ENCODE measurements around the gene STEAP1B. TPM values are rescaled to one million over a fixed set of nuclear protein-coding genes. Genes with fewer than 3 reads are reported as not detected.

Gene STEAP1B
- total RNA-seq, 1 experiment from 2014 or later = 0.27 TPM

DNA sequence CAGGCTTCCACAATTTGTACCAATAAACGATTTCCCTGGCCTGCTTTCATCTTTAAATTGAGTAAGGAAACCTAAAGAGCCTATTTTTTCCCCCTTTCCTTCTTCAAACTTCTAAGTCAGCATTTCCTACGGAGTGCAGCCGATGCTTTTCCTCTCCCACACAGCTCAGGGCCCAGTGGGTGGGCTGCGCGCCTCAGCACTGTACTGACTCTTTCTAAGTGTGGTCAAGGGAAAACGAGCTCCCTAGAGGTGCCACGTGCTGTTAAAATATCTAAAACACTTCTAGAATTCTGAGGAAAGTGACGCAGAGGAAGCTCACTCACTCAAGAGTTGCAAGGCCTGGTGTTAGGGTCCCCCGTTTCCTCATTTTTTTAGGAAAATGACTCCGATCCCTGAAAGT lies 29.0 kb downstream of the STEAP1B start:
- Histone ChIP-seq H3K79me2 (ENCODE audit: insufficient read depth, low read length) (no peaks in the 10 kb centered on the region), H3K9me3 (ENCODE audit: control insufficient read depth in 1 of 2, insufficient read depth in 1 of 2, low read depth in 1 of 2, low read length in 2 of 2) (no peaks in the 10 kb centered on the region), H3K4me2 (ENCODE audit: low read length) (no peak overlapping the region), H3K27ac (ENCODE audit: low read depth, low read length) (no peak overlapping the region), H3K9ac (ENCODE audit: low read length) (no peak overlapping the region), H4K20me1 (ENCODE audit: insufficient read depth) (no peaks in the 10 kb centered on the region), H3K4me1 (ENCODE audit: control insufficient read depth in 1 of 2, insufficient read depth in 2 of 2, low read length in 2 of 2) (no peaks in the 10 kb centered on the region), H3K36me3 (ENCODE audit: control insufficient read depth in 1 of 2, insufficient read depth in 2 of 2, low read length in 2 of 2) (no peaks in the 10 kb centered on the region), H3K27me3 (ENCODE audit: insufficient read depth, low read length) (no peaks in the 10 kb centered on the region), H3K4me3 (replicated peaks in 1 of 2; ENCODE audit: low read depth in 1 of 2, low read length in 2 of 2) (no peak overlapping the region), H2AFZ (ENCODE audit: low read depth, low read length, poor library complexity, severe bottlenecking) (no peak overlapping the region), H3K9me2 (ENCODE audit: insufficient read depth) (no peaks in the 10 kb centered on the region)
- ATAC-seq (no peak), DNase-seq (ENCODE audit: low read depth, low spot score) (no peak)
- POLR2A ChIA-PET = no interaction called here
- intact Hi-C loops (cut with micrococcal nuclease) = no loop called here
- TF ChIP-seq EGR1 (IDR thresholded peaks at IDR 0.05; ENCODE audit: low read depth) (no peak), SIN3A (IDR thresholded peaks at IDR 0.05; ENCODE audit: low read depth) (no peak), ELF1 (IDR thresholded peaks at IDR 0.05; ENCODE audit: borderline replicate concordance, low read depth) (no peak), CEBPB (IDR thresholded peaks at IDR 0.05; ENCODE audit: low read depth) (no peak), SP1 (IDR thresholded peaks at IDR 0.05; ENCODE audit: low read depth) (no peak), ZBTB33 (IDR thresholded peaks at IDR 0.05; ENCODE audit: extremely low read depth, insufficient replicate concordance, low read length) (no peak), YY1 (IDR thresholded peaks at IDR 0.05; ENCODE audit: extremely low read depth, insufficient replicate concordance, low read depth, low read length) (no peak), EZH2phosphoT487 (IDR thresholded peaks at IDR 0.05; ENCODE audit: borderline replicate concordance) (no peak), TCF7L2 (IDR thresholded peaks at IDR 0.05; ENCODE audit: borderline replicate concordance, extremely low read depth, insufficient read depth, insufficient read length) (no peak), RAD21 (IDR thresholded peaks at IDR 0.05; ENCODE audit: low read depth) (no peak), CBX3 (IDR thresholded peaks at IDR 0.05; ENCODE audit: low read depth) (no peak), POLR2AphosphoS5 (IDR thresholded peaks at IDR 0.05; ENCODE audit: low read depth, low read length) (no peak), ZNF274 (IDR thresholded peaks at IDR 0.05; ENCODE audit: low read depth, low read length) (no peak), SRF (IDR thresholded peaks at IDR 0.05; ENCODE audit: low read depth) (no peak), EZH2 (IDR thresholded peaks at IDR 0.05) (no peak), JUND (IDR thresholded peaks at IDR 0.05) (no peak), POLR2A (IDR thresholded peaks at IDR 0.05; ENCODE audit: borderline replicate concordance, extremely low read depth, insufficient read depth, insufficient read length) (no peak)
- TF ChIP-seq, protein P1, sequence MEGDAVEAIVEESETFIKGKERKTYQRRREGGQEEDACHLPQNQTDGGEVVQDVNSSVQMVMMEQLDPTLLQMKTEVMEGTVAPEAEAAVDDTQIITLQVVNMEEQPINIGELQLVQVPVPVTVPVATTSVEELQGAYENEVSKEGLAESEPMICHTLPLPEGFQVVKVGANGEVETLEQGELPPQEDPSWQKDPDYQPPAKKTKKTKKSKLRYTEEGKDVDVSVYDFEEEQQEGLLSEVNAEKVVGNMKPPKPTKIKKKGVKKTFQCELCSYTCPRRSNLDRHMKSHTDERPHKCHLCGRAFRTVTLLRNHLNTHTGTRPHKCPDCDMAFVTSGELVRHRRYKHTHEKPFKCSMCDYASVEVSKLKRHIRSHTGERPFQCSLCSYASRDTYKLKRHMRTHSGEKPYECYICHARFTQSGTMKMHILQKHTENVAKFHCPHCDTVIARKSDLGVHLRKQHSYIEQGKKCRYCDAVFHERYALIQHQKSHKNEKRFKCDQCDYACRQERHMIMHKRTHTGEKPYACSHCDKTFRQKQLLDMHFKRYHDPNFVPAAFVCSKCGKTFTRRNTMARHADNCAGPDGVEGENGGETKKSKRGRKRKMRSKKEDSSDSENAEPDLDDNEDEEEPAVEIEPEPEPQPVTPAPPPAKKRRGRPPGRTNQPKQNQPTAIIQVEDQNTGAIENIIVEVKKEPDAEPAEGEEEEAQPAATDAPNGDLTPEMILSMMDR (IDR thresholded peaks at IDR 0.05 in 2 of 3, conservative IDR thresholded peaks at IDR 0.05 in 1 of 3; ENCODE audit: borderline replicate concordance in 1 of 3, insufficient read depth in 1 of 3, low read depth in 2 of 3, low read length in 2 of 3) = no peak
- TF ChIP-seq, protein P2, sequence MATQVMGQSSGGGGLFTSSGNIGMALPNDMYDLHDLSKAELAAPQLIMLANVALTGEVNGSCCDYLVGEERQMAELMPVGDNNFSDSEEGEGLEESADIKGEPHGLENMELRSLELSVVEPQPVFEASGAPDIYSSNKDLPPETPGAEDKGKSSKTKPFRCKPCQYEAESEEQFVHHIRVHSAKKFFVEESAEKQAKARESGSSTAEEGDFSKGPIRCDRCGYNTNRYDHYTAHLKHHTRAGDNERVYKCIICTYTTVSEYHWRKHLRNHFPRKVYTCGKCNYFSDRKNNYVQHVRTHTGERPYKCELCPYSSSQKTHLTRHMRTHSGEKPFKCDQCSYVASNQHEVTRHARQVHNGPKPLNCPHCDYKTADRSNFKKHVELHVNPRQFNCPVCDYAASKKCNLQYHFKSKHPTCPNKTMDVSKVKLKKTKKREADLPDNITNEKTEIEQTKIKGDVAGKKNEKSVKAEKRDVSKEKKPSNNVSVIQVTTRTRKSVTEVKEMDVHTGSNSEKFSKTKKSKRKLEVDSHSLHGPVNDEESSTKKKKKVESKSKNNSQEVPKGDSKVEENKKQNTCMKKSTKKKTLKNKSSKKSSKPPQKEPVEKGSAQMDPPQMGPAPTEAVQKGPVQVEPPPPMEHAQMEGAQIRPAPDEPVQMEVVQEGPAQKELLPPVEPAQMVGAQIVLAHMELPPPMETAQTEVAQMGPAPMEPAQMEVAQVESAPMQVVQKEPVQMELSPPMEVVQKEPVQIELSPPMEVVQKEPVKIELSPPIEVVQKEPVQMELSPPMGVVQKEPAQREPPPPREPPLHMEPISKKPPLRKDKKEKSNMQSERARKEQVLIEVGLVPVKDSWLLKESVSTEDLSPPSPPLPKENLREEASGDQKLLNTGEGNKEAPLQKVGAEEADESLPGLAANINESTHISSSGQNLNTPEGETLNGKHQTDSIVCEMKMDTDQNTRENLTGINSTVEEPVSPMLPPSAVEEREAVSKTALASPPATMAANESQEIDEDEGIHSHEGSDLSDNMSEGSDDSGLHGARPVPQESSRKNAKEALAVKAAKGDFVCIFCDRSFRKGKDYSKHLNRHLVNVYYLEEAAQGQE (IDR thresholded peaks at IDR 0.05; ENCODE audit: low read depth) = no peak
- TF ChIP-seq, protein P3, sequence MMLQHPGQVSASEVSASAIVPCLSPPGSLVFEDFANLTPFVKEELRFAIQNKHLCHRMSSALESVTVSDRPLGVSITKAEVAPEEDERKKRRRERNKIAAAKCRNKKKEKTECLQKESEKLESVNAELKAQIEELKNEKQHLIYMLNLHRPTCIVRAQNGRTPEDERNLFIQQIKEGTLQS (IDR thresholded peaks at IDR 0.05) = no peak
- CTCF ChIA-PET = no interaction called here
- RAD21 ChIA-PET (ENCODE audit: low non-redundant PET in 1 of 2, low total read pairs in 2 of 2, uncharacterized antibody in 2 of 2, unreplicated experiment in 2 of 2) = no interaction called here
- no TSS peak for BruUV-seq (replicated peaks)

Measured in HCT116 (cell line).